Anterior cingulate cortex (tissue), 58 donors: ENCODE data around the gene NOP9.

ENCODE experiments used
- DNase-seq, 58 donors: peaks; one replicate each; lab custom pipeline; 2025; lab: John Stamatoyannopoulos, UW

Gene NOP9, protein sequence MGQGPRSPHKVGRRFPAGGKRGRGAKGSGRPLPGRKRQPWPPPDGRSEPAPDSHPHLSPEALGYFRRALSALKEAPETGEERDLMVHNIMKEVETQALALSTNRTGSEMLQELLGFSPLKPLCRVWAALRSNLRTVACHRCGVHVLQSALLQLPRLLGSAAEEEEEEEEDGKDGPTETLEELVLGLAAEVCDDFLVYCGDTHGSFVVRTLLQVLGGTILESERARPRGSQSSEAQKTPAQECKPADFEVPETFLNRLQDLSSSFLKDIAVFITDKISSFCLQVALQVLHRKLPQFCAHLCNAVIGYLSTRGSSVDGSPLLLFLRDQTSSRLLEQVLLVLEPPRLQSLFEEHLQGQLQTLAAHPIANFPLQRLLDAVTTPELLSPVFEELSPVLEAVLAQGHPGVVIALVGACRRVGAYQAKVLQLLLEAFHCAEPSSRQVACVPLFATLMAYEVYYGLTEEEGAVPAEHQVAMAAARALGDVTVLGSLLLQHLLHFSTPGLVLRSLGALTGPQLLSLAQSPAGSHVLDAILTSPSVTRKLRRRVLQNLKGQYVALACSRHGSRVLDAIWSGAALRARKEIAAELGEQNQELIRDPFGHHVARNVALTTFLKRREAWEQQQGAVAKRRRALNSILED

DNA sequence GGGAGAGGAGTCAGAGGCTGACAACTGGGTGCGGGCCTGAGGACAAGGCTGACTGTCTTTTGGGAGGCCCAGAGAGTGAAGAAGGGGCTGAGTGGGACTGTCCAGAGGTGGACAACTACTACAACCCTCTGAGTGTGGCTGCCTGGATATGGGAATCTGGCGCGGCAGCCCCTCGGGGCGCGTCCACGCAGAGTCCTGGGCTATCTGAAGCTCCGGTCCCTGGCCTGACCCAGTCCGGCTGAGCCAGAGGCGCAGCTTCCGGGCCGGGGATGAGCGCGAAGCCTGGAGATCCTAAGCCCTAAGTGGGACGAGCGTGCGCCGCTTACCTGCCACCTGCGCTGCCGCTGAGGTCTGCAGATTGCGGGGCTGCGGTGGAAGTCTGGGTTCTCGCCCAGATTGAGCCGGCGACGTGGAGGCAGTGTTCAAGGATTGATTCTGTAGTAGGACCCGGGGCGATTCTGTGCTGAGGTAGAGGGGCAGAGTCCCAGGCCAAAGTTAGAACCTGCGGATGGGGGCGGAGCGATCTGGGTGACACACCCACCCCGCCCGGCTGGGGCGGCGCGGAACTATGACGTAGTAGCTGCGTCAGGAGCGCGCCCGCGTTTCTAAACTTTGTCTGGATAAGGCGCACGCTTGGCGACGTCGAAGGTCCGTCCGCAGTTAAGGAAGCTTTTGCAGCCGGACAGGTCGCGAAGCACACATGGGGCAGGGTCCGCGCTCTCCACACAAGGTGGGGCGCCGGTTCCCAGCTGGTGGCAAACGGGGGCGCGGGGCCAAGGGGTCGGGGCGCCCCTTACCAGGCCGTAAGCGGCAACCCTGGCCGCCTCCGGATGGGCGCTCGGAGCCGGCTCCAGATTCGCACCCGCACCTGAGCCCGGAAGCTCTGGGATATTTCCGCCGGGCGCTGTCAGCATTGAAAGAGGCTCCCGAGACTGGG lies at the start of gene NOP9, which contains the start of gene DHRS1:
Gene NOP9 (plus strand): TSS at position 596 of the 937 bp plus-strand sequence. CDS start 105 bp downstream, at position 701.
Gene DHRS1 (minus strand): TSS at position 526 of the 937 bp plus-strand sequence. CDS start 674 bp downstream, outside the sequence.
- peak; percentile 38 to 91 (median 81) for DNase-seq

DNA sequence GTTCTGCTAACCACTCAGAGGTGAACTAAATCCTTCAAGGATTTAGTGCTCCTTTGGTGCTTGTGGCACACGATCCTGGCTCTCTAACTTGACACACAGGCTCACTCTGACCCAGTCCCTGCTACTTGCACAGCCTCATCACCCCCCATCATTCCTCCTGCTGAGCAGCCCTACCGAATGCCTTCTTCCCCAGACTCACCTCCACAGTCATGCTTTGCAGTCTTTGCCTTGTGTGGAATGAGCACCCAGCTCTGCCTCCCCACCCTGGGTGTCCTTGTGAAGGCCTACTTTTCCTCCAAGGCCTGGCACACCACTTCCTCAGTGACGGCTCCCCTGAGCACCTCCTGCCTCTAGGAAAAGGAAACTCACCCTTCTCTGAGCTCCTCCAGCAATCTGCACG lies 49.3 kb upstream of the NOP9 start:
- DNase-seq, result no peak

DNA sequence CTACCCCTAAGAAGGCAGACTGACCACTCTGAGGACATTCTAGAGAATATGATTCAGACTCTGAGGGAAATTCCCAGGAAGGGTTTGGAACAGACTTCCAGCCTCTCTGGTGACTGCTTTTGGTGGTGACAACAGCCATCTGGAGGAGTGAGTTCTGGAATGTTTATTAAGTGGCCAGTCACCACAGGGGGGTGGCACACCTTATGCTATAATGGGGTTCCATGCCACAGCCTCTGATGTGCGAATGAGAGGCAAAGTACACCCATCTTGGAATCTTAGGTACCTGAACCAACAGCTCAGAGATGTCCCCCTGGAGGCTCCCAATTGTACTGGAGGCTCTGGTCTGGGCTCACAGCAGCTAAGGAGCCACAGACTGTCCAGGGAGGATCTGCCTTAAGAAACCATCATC lies 47.8 kb upstream of the NOP9 start:
- no peak for DNase-seq

DNA sequence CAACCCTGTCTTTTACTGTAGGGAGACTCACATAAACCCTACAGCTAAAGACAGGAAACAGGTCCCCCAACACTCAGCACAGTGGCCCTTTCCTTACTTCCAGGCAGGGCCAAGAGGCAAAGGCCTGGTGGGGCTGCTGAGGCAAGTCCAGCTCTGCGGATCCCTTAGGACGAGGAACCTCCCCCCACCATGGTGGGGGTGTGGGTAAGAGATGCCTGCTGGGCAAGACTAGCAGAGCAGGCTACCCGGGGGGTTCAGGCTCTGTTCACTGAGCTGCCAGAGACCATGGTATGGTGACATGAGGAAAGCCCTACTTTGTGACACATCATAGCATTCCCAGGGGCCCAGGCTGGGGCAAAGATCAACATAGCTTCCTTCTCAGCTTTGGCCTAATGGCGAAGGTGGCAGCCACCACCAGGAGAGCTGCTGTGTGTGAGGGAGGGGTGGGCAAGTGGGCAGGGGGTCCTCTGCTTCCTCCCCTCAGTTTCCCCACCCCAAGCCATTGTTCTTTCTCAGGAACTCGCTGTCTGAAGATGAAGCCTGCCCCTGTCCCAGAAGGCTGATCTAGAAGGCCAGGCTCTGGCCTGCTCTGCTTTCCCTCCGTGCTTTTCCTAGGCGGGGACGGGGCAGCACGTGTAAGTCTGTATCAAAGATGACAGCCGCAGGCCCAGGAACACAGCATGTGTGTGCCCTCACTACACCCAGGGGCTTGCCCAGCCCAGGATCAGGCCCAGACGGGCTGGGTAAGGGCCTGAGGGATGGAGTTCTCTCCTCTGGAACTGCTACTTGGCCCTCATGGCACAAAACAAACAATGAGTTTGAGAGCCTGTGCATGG lies 47.1 kb upstream of the NOP9 start:
- DNase-seq, result no peak

DNA sequence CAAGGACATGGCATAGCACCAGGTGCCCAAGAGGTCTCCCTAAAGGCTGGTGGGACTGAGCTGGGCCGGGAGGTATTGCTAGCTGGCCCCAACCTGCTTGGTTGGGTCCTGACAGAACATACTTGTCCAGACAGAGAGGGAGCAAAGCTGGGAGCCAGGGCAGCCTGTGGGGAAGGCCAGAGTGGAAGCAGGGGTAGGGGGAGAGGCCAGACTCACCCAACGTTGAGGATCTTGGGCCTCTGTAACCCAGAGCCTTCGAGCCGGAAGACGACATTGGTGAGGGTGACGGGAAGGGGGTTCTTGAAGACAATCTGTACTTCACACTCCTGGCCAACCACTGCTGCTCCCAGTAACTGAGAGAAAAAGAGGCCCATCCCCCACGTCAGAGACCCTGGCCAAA lies 45.7 kb upstream of the NOP9 start:
- no peak for DNase-seq

DNA sequence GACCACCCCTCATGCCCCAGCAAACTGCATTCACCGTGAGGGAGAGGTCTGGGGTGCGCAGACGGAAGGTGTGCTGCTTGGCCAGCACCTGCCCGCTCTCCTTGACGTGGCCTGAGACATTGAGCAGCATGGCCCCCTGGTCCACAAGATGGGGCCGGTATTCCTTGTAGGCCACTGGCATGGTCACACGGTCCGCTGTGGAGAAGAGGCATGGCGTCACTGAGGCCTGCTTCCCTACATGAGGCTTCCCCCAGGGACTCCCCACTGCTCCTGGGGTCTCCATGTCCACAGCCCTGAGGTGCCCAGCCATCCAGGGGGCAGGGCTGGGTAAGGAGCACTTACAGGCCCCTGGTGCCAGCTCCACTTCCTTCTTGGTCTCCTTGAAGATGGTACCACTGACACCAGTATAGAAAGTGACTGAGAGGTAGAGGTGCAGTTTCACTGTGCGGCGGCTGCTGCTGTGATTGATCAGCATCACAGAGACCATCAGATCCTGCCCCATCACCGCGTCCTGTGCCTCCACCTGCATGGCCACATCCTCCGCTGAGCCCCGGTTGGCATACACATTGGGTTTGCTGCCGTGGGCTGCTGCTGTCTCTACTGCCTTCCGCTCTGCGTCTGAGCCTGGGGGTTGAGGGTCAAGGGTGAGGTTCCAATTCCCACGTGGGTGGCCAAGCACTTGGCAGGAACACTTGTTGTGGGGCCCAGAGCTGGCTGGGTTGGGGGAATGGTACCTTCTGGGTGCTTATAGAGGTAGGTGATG lies 44.8 kb upstream of the NOP9 start:
- no peak for DNase-seq

DNA sequence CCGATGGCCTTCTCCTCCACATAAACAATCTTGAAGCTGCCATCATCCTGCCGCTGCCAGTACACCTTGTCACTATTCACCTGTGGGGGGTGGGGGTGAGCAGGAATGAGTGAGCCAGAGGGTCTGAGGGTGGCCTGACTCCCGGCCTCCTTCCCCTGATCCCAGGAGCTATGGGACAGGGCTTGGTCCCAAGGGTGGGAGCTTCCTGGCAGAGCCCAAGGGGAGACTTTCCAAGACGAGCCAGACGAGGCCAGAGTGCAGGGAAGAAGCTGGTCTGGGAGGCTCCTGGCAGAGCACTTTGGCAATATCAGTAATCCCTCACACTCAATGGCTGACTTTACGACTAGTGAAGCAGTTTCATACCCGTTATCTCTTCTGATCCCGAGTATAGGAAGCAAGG lies 44.2 kb upstream of the NOP9 start:
- no peak for DNase-seq

DNA sequence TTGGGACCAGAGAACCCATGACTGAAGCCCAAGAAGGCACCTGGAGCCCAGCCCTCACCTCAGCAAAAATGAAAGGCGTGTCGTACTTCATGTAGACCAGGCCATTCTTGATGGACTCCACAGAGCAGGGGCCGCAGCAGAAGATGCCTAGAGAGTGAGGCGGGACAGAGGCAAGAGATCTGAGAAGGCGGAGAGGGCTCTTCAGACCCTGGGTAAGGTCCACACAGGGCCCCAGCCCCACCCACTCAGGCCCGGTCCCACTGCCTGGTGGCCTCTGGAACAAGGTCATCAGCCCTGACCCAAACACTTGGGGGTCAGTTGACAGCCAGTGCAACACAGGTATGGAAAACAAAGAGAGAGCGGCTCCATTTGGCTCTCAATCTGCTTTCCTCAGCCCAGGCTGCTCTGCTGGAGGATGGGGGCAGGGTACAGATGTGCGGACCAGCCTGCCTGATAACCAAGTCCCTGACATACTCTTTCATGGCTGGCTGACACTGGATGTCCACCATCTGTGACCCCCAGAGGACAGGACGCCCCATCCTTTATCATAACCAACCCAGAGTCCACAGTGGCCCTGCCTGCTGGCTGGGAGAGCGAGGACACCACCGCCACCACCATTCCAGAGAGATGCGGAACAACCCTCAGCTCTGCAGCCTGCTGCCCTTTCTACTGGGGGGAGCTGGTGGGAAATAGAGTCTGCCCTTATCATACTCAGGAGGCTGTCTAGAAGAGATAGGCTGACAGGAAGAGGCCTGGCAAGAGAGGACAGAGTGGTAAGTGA lies 43.5 kb upstream of the NOP9 start:
- DNase-seq, result no peak

DNA sequence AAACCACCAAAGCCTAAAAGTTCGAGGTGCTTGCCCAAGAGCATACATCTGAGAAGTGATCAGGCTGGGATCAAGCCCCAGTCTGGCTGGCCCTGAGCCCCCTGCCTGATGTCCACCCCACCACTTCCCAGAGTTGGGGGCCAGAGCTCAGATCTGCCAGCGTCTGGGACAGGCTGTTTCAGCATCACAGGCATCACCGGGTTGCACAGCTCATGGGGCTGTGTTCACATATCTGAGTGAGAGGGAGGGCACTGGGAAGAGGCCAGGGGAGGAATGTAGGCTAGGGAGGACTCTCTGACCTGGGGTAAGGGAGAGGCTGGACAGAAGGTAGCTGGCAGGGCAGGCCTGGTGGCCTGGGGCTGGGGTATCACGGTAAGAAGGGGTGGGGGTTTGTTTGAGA lies 42.7 kb upstream of the NOP9 start:
- no peak for DNase-seq

DNA sequence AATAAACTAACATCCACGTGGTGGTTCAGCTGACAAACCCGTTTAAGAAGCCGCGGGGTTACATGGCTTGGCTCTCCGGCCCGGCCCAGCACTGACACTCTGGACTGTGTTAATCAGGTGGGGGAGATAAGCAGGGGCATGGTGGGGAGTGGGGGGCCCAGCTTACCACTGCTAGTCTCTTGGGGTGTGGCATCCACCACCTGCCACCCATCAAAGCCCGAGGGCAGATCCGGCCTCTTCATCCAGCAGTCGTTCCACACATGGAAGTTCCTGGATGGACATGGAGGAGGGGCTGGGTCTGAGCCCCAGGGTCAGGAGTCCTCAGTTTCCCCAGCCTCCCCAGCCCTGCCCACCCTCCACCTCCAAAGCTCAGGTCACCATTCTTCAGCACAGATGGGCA lies 41.5 kb upstream of the NOP9 start:
- no peak for DNase-seq

DNA sequence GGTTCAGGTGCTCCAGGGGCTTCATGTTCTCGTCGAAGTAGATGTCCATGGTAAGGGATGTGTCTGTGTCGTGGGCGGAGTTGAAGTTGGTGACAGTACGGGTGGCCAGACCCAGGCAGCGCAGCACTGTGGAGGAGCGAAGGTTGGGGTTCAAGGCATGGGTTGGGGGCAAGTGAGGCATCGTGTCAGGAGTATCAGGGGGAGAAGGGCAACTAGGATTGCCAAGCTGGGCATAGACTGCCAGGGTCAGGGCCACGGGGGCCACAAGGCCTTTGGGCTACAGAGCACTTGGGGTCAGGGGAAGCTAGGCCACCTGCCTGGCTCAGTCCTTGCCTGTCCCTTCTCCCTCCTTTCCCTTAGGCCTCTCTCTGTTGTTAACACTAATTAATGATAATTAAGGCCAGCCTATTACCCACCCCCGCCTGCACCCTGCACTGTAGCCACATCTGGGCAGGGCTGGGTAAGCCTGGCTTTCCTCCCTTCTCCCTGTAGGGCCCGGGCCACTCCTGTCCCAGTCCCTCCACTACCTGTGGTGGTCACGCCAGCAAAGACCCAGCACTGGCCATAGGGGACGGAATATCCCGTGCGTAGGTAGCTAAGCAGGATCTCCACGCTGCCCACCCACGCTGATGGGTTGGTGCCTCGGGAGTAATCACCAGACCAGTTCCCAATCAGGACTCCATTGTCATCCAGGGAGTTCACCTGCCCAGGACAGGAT lies 40.9 kb upstream of the NOP9 start:
- no peak for DNase-seq

DNA sequence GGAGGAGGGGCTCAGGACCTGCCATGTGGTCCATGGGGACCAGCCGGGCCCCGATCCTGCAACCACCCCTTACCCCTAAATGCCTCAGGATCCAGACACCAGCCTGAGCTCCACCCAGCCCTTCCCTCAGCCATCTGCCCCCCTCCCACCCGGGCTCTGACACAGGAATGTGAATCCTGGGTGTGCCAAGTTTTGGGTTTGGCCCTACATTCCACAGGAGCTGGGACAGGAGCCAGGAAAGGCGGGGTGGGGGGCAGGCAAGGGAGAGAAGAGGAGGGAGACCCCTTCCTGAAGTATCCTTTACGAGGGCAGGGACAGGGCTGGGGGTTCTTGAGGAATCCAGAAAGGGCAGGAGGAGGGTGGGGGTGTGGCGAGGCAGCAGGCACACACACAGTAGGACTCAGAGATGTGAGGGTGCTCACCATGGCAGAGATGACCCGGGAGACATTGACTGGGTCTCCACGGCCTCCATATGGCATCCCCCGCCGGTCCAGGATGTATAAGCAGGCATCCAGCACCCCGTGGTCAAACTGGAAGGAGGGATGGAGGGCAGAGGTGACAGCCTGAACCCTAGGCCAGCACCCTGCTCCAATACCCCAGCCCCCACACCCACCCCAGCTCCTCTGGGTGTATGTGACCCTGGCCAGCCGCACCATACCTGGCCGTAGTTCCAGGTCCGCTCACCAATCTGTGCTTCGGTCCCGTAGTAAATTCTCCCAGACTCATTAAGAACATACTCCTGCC lies 40.2 kb upstream of the NOP9 start:
- DNase-seq, result no peak

DNA sequence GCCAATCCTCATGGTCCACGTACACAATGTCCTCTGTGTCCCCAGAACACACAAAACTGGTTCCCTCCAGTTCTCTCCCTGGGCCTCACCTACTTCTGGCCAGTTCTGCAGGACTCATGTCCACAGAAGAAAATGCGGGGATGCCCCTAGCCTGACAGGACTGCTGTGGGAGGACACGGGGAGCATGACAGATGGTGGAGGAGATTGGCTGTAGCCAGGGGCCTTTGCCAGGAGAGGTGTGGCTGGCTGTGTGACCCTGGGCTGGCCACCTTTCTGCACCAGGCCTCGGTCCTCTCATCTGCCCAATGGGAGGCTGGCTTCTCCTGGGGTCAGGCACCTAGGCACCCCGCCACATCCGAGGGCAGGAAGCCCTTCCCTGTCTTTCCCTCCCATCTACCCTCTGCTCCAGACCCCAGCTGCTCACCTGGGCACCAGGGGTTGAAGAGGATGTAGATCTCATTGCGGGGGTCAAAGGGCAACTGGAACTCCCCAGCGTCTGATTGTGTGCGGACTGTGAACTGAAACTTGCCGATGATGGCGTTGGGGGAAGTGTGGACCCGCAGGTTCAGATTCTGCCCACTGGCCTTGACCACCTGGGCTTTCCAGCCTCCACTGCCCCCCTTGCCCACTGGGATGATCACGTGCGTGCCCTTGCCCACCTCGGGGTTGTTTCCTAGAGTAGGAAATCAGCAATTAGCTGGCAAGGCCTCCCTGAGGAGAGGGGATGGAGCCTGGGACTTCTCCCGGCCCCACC lies 39.4 kb upstream of the NOP9 start:
- DNase-seq, result no peak

DNA sequence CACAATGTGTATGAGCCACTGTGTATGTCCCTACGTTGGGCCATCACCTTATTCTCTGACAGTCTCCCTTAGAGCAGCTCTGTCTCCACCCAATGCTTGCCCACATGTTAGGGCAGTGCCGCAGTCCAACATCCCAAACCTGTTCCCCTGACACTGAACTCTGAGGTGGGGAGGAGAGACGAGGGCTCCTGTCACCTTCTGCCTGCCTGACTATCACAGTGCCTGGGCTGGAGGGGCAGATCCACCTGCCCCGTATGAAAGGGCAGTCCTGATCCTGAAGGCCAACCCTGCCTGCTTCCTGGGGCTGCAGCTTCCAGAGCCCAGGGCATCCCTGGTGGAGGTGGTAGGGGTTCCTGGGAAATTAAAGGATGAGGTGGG lies 38.9 kb upstream of the NOP9 start:
- DNase-seq, result no peak

DNA sequence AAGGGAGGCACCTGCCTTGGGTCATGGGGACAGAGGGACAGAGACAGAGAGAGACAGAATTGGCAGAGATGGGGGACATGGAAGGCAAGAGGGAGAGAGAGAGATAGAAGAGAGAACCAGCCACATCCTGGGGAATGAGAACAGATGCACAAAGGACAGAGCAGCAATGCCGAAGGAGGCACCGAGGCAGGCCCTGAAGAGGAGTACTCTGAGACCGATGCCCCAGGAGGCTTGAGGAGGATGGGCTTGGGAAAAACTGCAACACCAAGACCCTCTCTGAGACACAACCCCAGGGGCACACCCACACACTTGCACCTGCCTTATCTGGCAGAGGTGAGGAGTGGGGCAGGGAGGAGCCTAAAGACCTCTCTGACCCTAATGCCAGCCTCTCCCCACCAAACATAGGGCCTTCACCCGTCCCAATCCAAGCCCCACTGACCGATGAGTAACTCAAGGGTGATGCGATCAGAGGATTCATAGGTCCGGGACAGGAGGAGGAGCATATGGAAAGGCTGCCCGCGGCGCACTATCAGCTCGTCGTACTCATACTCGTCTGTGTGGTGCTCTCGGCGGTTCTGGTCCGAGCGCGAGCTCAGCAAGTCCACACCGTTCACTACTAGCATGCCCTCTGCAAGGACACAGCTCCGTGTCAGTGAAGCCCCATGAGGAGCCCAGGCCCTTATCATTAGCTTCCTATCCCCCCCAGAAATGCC lies 38.2 kb upstream of the NOP9 start:
- no peak for DNase-seq

DNA sequence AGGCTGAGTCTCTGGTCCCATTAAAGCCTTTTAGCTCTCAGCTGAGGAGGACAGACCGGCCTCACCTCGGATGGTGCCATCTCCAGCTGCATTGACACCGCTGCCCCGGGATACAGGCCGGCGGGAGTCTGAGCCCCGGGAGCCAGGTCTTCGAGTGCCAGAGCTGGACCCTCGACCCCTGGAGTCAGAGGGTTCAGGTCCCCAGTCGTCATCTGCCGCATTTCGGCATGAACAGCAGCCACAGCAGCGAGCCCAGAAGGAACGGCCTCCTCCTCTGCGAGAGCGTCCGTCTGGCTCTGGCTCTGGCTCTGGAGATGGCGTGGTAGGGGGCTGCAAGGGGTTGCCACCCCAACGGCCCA lies 37.7 kb upstream of the NOP9 start:
- DNase-seq, result no peak
